GM20431 (cell line): ENCODE measurements around the gene ATP6V0A1.
"Not testable (repeated sequence)": the region's sequence is repeated elsewhere in the genome, so short reads cannot be mapped to it uniquely, and the experiment has no call there.

Experiments
- in situ Hi-C: fragments of 300-500 bp; cut with MseI, MboI; formaldehyde crosslinking; loops from one replicate; pipeline ENCODE4 v1.15.0; 2020; ENCODE audit warnings: low sequenced_read_pairs; ENCODE audit not compliant: unreplicated experiment

The ATP6V0A1 gene

DNA sequence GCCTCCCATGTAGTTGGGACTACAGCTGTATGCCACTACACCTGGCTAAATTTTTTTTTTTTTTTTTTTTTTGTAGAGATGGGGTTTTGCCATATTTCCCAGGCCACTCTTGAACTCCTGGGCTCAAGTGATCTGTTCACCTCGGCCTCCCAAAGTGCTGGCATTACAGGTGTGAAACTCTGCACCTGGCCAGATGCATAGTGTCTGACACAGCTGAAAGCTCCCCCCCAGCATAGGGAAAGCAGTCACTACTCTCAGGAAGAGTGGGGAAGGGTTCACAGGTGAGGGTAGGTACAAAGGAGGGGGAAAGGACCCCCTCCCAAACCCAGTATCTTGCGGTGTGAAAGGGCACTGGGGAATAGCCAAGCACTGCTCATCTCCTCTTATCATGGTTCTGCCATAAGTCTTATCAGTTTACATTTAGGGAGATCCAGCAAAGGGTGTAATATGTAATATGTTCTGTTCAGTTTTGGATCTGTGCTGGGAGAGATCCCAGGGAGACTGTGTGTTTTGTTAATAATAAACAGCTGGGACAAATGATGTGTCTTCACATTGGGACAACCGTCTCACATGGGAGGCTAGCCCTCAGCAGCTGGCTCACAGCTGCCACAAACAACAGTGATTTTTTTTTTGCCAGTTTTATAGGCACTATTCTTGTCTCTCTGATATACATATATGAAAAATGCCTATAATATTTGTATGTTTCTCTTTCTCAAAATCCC is 28.8 kb upstream of the ATP6V0A1 start:
- in situ Hi-C loops = loop anchor here (10.0 kb wide), 1 partner anchor 95 kb away; no protein-coding TSS in a partner anchor

DNA sequence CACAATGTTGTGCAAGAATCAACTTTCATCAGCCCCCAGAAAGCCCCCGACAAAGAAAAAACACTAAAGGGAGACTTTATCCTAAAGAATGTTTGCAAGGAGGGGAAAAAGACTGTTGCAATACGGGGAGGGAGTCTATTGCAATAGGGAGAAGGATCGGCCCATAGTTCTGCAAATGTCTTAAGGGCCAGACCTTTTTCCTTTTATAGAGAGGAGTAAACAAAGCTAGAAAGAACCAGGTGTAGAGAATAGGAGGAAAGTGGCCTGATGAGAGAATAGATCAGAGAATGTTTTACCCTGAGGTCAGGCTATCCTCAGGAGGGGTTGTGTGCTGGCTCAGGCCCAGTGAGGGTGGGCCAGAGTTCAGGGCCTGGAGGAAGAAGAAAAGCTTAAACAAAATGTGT is 26.9 kb upstream of the ATP6V0A1 start:
- in situ Hi-C loops = no loop called here

GRCh38 chr17:42436391-42436790 is 22.3 kb upstream of the ATP6V0A1 start:
- in situ Hi-C loops = no loop called here

GRCh38 chr17:42438600-42439567 is 19.8 kb upstream of the ATP6V0A1 start:
- in situ Hi-C loops = no loop called here

GRCh38 chr17:42441371-42442195 is 17.1 kb upstream of the ATP6V0A1 start:
- in situ Hi-C loops = no loop called here

GRCh38 chr17:42442196-42442565 is 16.5 kb upstream of the ATP6V0A1 start:
- in situ Hi-C loops = no loop called here

- in situ Hi-C loops = not testable (repeated sequence)
Observed at GRCh38 chr17:42449176-42449575, 9.5 kb upstream of the ATP6V0A1 start.

GRCh38 chr17:42449838-42450237 is 8.8 kb upstream of the ATP6V0A1 start:
- in situ Hi-C loops = not testable (repeated sequence)

DNA sequence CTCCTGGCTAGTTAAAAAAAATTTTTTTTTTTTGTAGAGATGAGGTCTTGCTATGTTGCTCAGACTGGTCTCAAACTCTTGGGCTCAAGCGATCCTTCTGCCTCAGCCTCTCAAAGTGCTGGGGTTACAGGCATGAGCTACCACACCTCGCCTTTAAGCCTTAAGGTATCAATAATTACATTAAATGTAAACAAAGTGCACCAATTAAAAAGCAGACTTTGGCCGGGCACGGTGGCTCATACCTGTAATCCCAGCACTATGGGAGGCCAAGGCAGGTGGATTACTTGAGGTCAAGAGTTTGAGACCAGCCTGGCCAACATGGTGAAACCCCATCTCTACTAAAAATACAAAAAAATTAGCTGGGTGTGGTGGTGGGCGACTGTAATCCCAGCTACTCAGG is 7.4 kb upstream of the ATP6V0A1 start:
- in situ Hi-C loops = not testable (repeated sequence)

GRCh38 chr17:42453439-42453838 is 5.2 kb upstream of the ATP6V0A1 start:
- in situ Hi-C loops = no loop called here

- in situ Hi-C loops = not testable (repeated sequence)
Observed at GRCh38 chr17:42454987-42455386, 3.7 kb upstream of the ATP6V0A1 start.

GRCh38 chr17:42456223-42457106 is 2.2 kb upstream of the ATP6V0A1 start:
- in situ Hi-C loops = no loop called here

GRCh38 chr17:42457107-42457792 is 1.4 kb upstream of the ATP6V0A1 start:
- in situ Hi-C loops = no loop called here

GRCh38 chr17:42459256-42459800 is 650 bp downstream of the ATP6V0A1 start:
- in situ Hi-C loops = no loop called here

DNA sequence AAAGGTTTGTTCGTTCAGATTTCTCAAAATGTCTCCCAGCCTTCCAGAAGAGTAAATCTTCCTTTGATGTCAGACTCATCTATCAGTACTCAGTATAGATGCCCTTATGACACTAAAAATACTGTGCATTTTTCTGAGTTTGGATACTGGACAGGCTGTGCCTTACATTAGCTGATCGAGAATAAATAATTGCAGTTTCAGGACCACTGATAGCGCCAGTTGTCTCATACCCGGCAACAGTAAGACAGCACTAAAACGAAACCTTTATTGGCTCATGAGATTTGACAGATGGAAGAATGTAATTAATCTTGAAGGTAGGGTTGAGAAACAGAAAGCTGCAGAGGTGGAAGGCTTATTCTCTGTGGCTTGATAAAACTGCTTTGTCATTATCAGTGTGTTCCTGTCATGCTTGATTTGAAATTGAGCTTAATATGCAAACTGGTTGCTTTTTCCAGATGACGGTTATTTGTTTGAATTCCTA is 1.2 kb downstream of the ATP6V0A1 start:
- in situ Hi-C loops = no loop called here

GRCh38 chr17:42460371-42460770 is 1.7 kb downstream of the ATP6V0A1 start:
- in situ Hi-C loops = no loop called here

GRCh38 chr17:42463976-42464400 is 5.3 kb downstream of the ATP6V0A1 start:
- in situ Hi-C loops = no loop called here

DNA sequence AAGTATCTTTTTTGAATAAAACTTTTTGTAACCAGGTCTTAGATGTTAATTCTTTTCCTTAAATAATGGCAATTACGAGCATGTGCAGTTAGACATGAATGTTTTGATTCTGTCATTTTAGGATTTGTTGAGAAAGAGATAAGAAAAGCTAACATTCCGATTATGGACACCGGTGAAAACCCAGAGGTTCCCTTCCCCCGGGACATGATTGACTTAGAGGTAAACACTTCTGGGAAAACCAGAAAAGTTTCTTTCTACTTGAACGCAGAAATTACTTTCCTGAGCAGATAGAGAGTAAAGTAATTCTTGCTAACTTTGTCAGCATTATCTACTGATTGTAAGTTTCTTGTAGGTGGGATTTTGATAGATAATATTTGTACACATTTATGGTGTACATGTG is 9.2 kb downstream of the ATP6V0A1 start:
- in situ Hi-C loops = no loop called here
